CD4-positive, alpha-beta T cell treated with Interleukin-15 for 4 hours (primary cell): ENCODE measurements around the gene HOXB1.
"Not testable (repeated sequence)": the region's sequence is repeated elsewhere in the genome, so short reads cannot be mapped to it uniquely, and the experiment has no call there.

ENCODE experiments used
- DNase-seq: peaks from one replicate; pipeline ENCODE4 v3.0.0-alpha.2; 2020; ENCODE audit warnings: low spot score

The HOXB1 gene

GRCh38 chr17:48519427-48519826 is 11.4 kb downstream of the HOXB1 start:
- DNase-seq: no peak

- DNase-seq: no peak
Measured at GRCh38 chr17:48517478-48517877, 13.3 kb downstream of the HOXB1 start.

GRCh38 chr17:48515925-48516900 is 14.6 kb downstream of the HOXB1 start:
- DNase-seq: no peak

GRCh38 chr17:48514477-48514876 is 16.3 kb downstream of the HOXB1 start:
- DNase-seq: no peak

- no peak for DNase-seq
Measured at GRCh38 chr17:48513666-48514455, 16.9 kb downstream of the HOXB1 start.

- DNase-seq: peak; percentile 40
Measured at GRCh38 chr17:48513097-48513496, 17.7 kb downstream of the HOXB1 start.

GRCh38 chr17:48510761-48511604 is 19.8 kb downstream of the HOXB1 start:
- peak; percentile 78 for DNase-seq

- no peak for DNase-seq
Measured at GRCh38 chr17:48510381-48510760, 20.4 kb downstream of the HOXB1 start.

- not testable (repeated sequence) for DNase-seq
Measured at GRCh38 chr17:48509708-48510107, 21.1 kb downstream of the HOXB1 start.

GRCh38 chr17:48506246-48506645 is 24.6 kb downstream of the HOXB1 start:
- no peak for DNase-seq

GRCh38 chr17:48505788-48506187 is 25.0 kb downstream of the HOXB1 start:
- peak; percentile 87 for DNase-seq

- DNase-seq: no peak
Measured at GRCh38 chr17:48504953-48505352, 25.9 kb downstream of the HOXB1 start.

- no peak for DNase-seq
Measured at GRCh38 chr17:48503747-48504146, 27.1 kb downstream of the HOXB1 start.

- DNase-seq: no peak
Measured at GRCh38 chr17:48502901-48503300, 27.9 kb downstream of the HOXB1 start.

- no peak for DNase-seq
Measured at GRCh38 chr17:48502312-48502711, 28.5 kb downstream of the HOXB1 start.

- no peak for DNase-seq
Measured at GRCh38 chr17:48500435-48501426, 30.1 kb downstream of the HOXB1 start.

- no peak for DNase-seq
Measured at GRCh38 chr17:48499735-48500434, 30.9 kb downstream of the HOXB1 start.

- DNase-seq: no peak
Measured at GRCh38 chr17:48499248-48499647, 31.6 kb downstream of the HOXB1 start.

GRCh38 chr17:48498164-48498850 is 32.5 kb downstream of the HOXB1 start:
- no peak for DNase-seq

GRCh38 chr17:48497103-48497502 is 33.7 kb downstream of the HOXB1 start:
- no peak for DNase-seq
